ENCODE measurements around the gene IKZF2.

GRCh38 chr2:213016984-213017351, 134.4 kb downstream of the IKZF2 start:
- no peak for TF ChIP-seq CTCF (IDR thresholded peaks at IDR 0.05)
- TF ChIP-seq POLR2A (IDR thresholded peaks at IDR 0.05) = no peak

Measured in heart left ventricle (tissue), 13 donors.